H1 (cell line): Measurements from ENCODE around the gene EPHA10. TPM values are rescaled to one million over a fixed set of nuclear protein-coding genes. Genes with fewer than 3 reads are reported as not detected.

Source experiments
- CTCF ChIA-PET: fragments of 300-600 bp; sonication (Branson Sonifier 250); formaldehyde crosslinking; loops from one replicate; lab custom pipeline; 2021; ENCODE audit not compliant: partially characterized antibody; lab: Charles Lee
- POLR2A ChIA-PET: fragments of 300-600 bp; sonication (Branson Sonifier 250); formaldehyde crosslinking; loops from one replicate; lab custom pipeline; 2021; ENCODE audit warnings: inconsistent platforms; ENCODE audit not compliant: partially characterized antibody; lab: Charles Lee
- DNase-seq, 2 experiments: peaks; one replicate each; pipeline versions ENCODE4 v3.0.0 to v3.0.0-alpha.2; 2010 to 2022; ENCODE audit warnings: low spot score in 2 of 2, low read depth in 1 of 2, mixed read lengths in 1 of 2
- FAIRE-seq: peaks from 2 replicates; lab custom pipeline; 2011; peaks lifted over from hg19 to GRCh38; lab: Jason Lieb, UNC
- H2AFZ ChIP-seq: 2 replicates; pipeline ENCODE4 v1.8.1; 2012; ENCODE audit warnings: low read length, inconsistent platforms
- H2AK5ac ChIP-seq: 2 replicates; pipeline ENCODE4 v1.6.1; 2013; ENCODE audit warnings: low read depth, low read length
- H2BK120ac ChIP-seq: replicated peaks from 2 replicates; pipeline ENCODE3; 2013; ENCODE audit warnings: low read depth, low read length, inconsistent platforms
- H2BK12ac ChIP-seq: 2 replicates; pipeline ENCODE4 v1.6.1; 2013; ENCODE audit warnings: low read depth, low read length
- H2BK15ac ChIP-seq: 2 replicates; pipeline ENCODE4 v1.6.1; 2013; ENCODE audit warnings: low read length
- H2BK20ac ChIP-seq: 2 replicates; pipeline ENCODE4 v1.6.1; 2013; ENCODE audit warnings: low read length
- H2BK5ac ChIP-seq: 2 replicates; pipeline ENCODE4 v1.6.1; 2013; ENCODE audit warnings: low read depth, low read length
- H3K14ac ChIP-seq: 2 replicates; pipeline ENCODE4 v1.6.1; 2013; ENCODE audit warnings: inconsistent platforms; ENCODE audit not compliant: insufficient read length
- H3K18ac ChIP-seq: 2 replicates; pipeline ENCODE4 v1.6.1; 2013; ENCODE audit warnings: low read length; ENCODE audit errors: extremely low read depth
- H3K23ac ChIP-seq: 2 replicates; pipeline ENCODE4 v1.6.1; 2013; ENCODE audit warnings: inconsistent platforms; ENCODE audit not compliant: insufficient read length
- H3K23me2 ChIP-seq: 2 replicates; pipeline ENCODE4 v1.6.1; 2013; ENCODE audit warnings: low read depth, low read length
- H3K27ac ChIP-seq: 2 replicates; pipeline ENCODE4 v1.6.1; 2011; ENCODE audit warnings: low read depth, low read length, inconsistent platforms
- H3K27me3 ChIP-seq, 4 experiments: replicated peaks in 1 of 4; 1 replicate in 1 of 4; 2 replicates in 3 of 4; pipeline versions ENCODE4 v1.6.1 to v1.8.1; 2011 to 2013; ENCODE audit warnings: low read length in 3 of 4, mild to moderate bottlenecking in 3 of 4, inconsistent platforms in 2 of 4, mixed read lengths in 2 of 4, moderate library complexity in 1 of 4; ENCODE audit not compliant: control insufficient read depth in 3 of 4, insufficient read depth in 3 of 4; ENCODE audit errors: extremely low read depth in 1 of 4
- H3K36me3 ChIP-seq, 4 experiments: 2 replicates each; pipeline versions ENCODE4 v1.6.1 to v1.8.1; 2011 to 2013; ENCODE audit warnings: mild to moderate bottlenecking in 4 of 4, low read length in 3 of 4, moderate library complexity in 2 of 4, control low read depth in 1 of 4, inconsistent platforms in 1 of 4; ENCODE audit not compliant: insufficient read depth in 4 of 4, control insufficient read depth in 2 of 4
- H3K4ac ChIP-seq: replicated peaks from 2 replicates; pipeline ENCODE3; 2013; ENCODE audit warnings: low read length, low read depth, mixed read lengths, inconsistent platforms; ENCODE audit not compliant: insufficient read length
- H3K4me1 ChIP-seq, 4 experiments: replicated peaks in 1 of 4; 1 replicate in 1 of 4; 2 replicates in 3 of 4; pipeline versions ENCODE4 v1.6.1 to v1.8.1; 2011 to 2013; ENCODE audit warnings: low read length in 3 of 4, inconsistent platforms in 2 of 4, mixed read lengths in 1 of 4; ENCODE audit not compliant: insufficient read depth in 4 of 4, control insufficient read depth in 3 of 4
- H3K4me2 ChIP-seq, 2 experiments: 2 replicates each; pipeline versions ENCODE4 v1.6.1 to v1.8.1; 2011 to 2013; ENCODE audit warnings: low read depth in 2 of 2, low read length in 2 of 2, control low read depth in 1 of 2, inconsistent platforms in 1 of 2, mild to moderate bottlenecking in 1 of 2; ENCODE audit not compliant: insufficient read depth in 1 of 2
- H3K4me3 ChIP-seq, 4 experiments: fragments of 200-600, 300-600 bp in 1 of 4; sonication (generic), shearing (Covaris generic), sonication (Bioruptor Twin) in 1 of 4; 2 replicates each; pipeline versions ENCODE4 v1.5.1 to v1.8.1; 2011 to 2016; ENCODE audit warnings: low read length in 4 of 4, low read depth in 3 of 4, control low read depth in 2 of 4, inconsistent platforms in 2 of 4, mild to moderate bottlenecking in 2 of 4, mixed read lengths in 1 of 4, moderate library complexity in 1 of 4; ENCODE audit not compliant: insufficient read depth in 2 of 4; ENCODE audit errors: extremely low read depth in 1 of 4
- H3K56ac ChIP-seq: replicated peaks from 2 replicates; pipeline ENCODE3; 2013; ENCODE audit warnings: low read depth, mild to moderate bottlenecking, mixed read lengths, low read length, inconsistent platforms; ENCODE audit not compliant: insufficient read length
- H3K79me1 ChIP-seq: 2 replicates; pipeline ENCODE4 v1.6.1; 2013; ENCODE audit warnings: low read depth, low read length, control low read depth
- H3K79me2 ChIP-seq, 2 experiments: 2 replicates each; pipeline versions ENCODE4 v1.6.1 to v1.8.1; 2012 to 2013; ENCODE audit warnings: low read length in 2 of 2, mild to moderate bottlenecking in 2 of 2, inconsistent platforms in 1 of 2; ENCODE audit not compliant: insufficient read depth in 2 of 2, control insufficient read depth in 1 of 2
- H3K9ac ChIP-seq, 4 experiments: replicated peaks in 1 of 4; 1 replicate in 1 of 4; 2 replicates in 3 of 4; pipeline versions ENCODE4 v1.6.1 to v1.8.1; 2011 to 2013; ENCODE audit warnings: low read depth in 3 of 4, low read length in 3 of 4, control low read depth in 2 of 4, mild to moderate bottlenecking in 2 of 4, moderate library complexity in 2 of 4, inconsistent platforms in 1 of 4; ENCODE audit errors: extremely low read depth in 1 of 4
- H3K9me3 ChIP-seq, 2 experiments: 2 replicates each; pipeline versions ENCODE4 v1.6.1 to v1.8.1; 2012 to 2013; ENCODE audit warnings: mild to moderate bottlenecking in 2 of 2, moderate library complexity in 2 of 2, control low read depth in 1 of 2, inconsistent platforms in 1 of 2, low read depth in 1 of 2, low read length in 1 of 2, mixed read lengths in 1 of 2; ENCODE audit not compliant: insufficient read depth in 2 of 2
- H4K20me1 ChIP-seq, 2 experiments: replicated peaks in 1 of 2; 2 replicates each; pipeline versions ENCODE3 to v1.8.1; 2011 to 2013; ENCODE audit warnings: inconsistent platforms in 2 of 2, low read length in 2 of 2, mild to moderate bottlenecking in 1 of 2; ENCODE audit not compliant: insufficient read depth in 2 of 2, control insufficient read depth in 1 of 2
- H4K5ac ChIP-seq: 2 replicates; pipeline ENCODE4 v1.6.1; 2013; ENCODE audit warnings: low read length, low read depth, mixed read lengths, inconsistent platforms; ENCODE audit not compliant: insufficient read length
- H4K8ac ChIP-seq: 2 replicates; pipeline ENCODE4 v1.8.0; 2013; ENCODE audit warnings: mild to moderate bottlenecking, moderate library complexity, low read length, inconsistent platforms; ENCODE audit not compliant: insufficient read depth; ENCODE audit errors: extremely low read depth
- H4K91ac ChIP-seq: replicated peaks from 2 replicates; pipeline ENCODE3; 2013; ENCODE audit warnings: low read length, mixed read lengths, inconsistent platforms; ENCODE audit not compliant: insufficient read length
- EGR1 ChIP-seq: IDR thresholded peaks from 2 replicates; pipeline ENCODE4 v1.6.1; 2011; ENCODE audit warnings: low read depth, low read length, borderline replicate concordance
- EZH2 ChIP-seq: fragments of 200-600 bp; sonication (generic); IDR thresholded peaks from 2 replicates; pipeline ENCODE4 v1.7.1; 2012; ENCODE audit warnings: low read depth, mild to moderate bottlenecking, moderate library complexity, low read length, inconsistent platforms; ENCODE audit not compliant: severe bottlenecking
- POLR2AphosphoS5 ChIP-seq: IDR thresholded peaks from 2 replicates; pipeline ENCODE4 v1.6.1; 2011; ENCODE audit warnings: low read depth, low read length
- SUZ12 ChIP-seq: fragments of 200-600 bp; sonication (generic); IDR thresholded peaks from 2 replicates; pipeline ENCODE4 v1.6.1; 2012; ENCODE audit warnings: mild to moderate bottlenecking, inconsistent platforms, low read length, moderate library complexity, mixed read lengths
- USF2 ChIP-seq: IDR thresholded peaks from 2 replicates; pipeline ENCODE4 v1.6.1; 2011; ENCODE audit warnings: low read length, improper control_type of control experiment
- WGBS, 2 experiments: shearing (Covaris generic) in 1 of 2; methylation state at CpG; one replicate each; pipeline versions ENCODE4 v1.1.6 to v1.1.7; 2013 to 2015; ENCODE audit warnings: low lambda C conversion rate in 2 of 2, mixed read lengths in 2 of 2, inconsistent platforms in 1 of 2, low coverage in 1 of 2, missing lambda C conversion rate in 1 of 2; ENCODE audit not compliant: insufficient replicate concordance in 2 of 2, insufficient coverage in 1 of 2, insufficient read length in 1 of 2; ENCODE audit errors: extremely low coverage in 1 of 2, missing lambda C conversion rate in 1 of 2; 5-methylcytosine and 5-hydroxymethylcytosine counted together
- polyA plus RNA-seq, 7 experiments: library from polyadenylated mRNA; depleted of rRNA in 3 of 7; stranded (reverse) in 5 of 7; unstranded in 2 of 7; fragments of >200 nt in 5 of 7; fragments of 200-250 nt in 2 of 7; gene quantifications; 1 replicate in 5 of 7; 2 replicates in 1 of 7; 4 replicates in 1 of 7; pipeline versions ENCODE4 v1.2.1 to v1.2.3, GENCODE V29; 2011 to 2013; ENCODE audit warnings: missing spikeins in 2 of 7, mixed read lengths in 2 of 7
- total RNA-seq: library from RNA; stranded (reverse); fragmentation: NEBNext Ultra II Directional; extraction: Animal tissue kit (Norgen Biotek cat#: 25700); gene quantifications from 2 replicates; pipeline ENCODE4 v1.2.1, GENCODE V29; 2021
- TF ChIP-seq, protein P1 (sequence below): IDR thresholded peaks from 2 replicates; pipeline ENCODE4 v1.6.1; 2012; ENCODE audit warnings: inconsistent platforms

EPHA10 gene
- total and polyA plus RNA-seq, 2 of the 8 experiments (the other 6 are each of a cell fraction or from before 2014, with no cell fraction given), result 0.54 to 1.0 TPM

GRCh38 chr1:37752213-37752582 lies 12.7 kb downstream of the EPHA10 start:
- Histone ChIP-seq H3K9ac (no peak overlapping the region), H3K36me3 (peaks cover 0 to 3% (median 0%) of the 10 kb centered on the region in 4 experiments; a peak in 1 of 8 replicates), H2BK5ac (no peak overlapping the region), H3K79me1 (no peaks in the 10 kb centered on the region), H3K23ac (no peak overlapping the region), H3K27ac (no peak overlapping the region), H3K4me2 (peak overlapping the region; percentile 72 to 76), H2BK120ac (no peak overlapping the region), H4K8ac (no peak overlapping the region), H3K14ac (no peak overlapping the region), H2BK20ac (no peak overlapping the region), H4K20me1 (no peaks in the 10 kb centered on the region), H2AFZ (peak overlapping the region; percentile 49; the same call in 1 of the 2 replicates), H3K4me3 (peak overlapping the region in 3 of 4 experiments; percentile 40 to 60 (median 47); a peak in 5 of 8 replicates), H3K9me3 (no peaks in the 10 kb centered on the region), H3K56ac (no peak overlapping the region), H3K27me3 (peaks cover 34 to 64% (median 53%) of the 10 kb centered on the region in 4 experiments), H4K91ac (no peak overlapping the region), H3K4me1 (peaks cover 0 to 9% (median 0%) of the 10 kb centered on the region in 4 experiments; a peak in 3 of 7 replicates), H3K18ac (no peak overlapping the region; the same call in 1 of the 2 replicates), H2BK12ac (no peak overlapping the region), H2BK15ac (no peak overlapping the region), H4K5ac (no peak overlapping the region), H3K4ac (no peak overlapping the region), H3K23me2 (peaks cover 5% of the 10 kb centered on the region; the same call in 1 of the 2 replicates), H2AK5ac (no peak overlapping the region), H3K79me2 (no peaks in the 10 kb centered on the region)
- POLR2A ChIA-PET, result interaction anchor here (1.2 kb wide), 1 partner anchor 13 kb away, joined by 3 read pairs; no protein-coding TSS in a partner anchor
- peak; percentile 63; the same call in 1 of the 2 replicates for TF ChIP-seq SUZ12
- TF ChIP-seq EZH2, result peak; percentile 48
- TF ChIP-seq USF2, result no peak
- no peak for TF ChIP-seq POLR2AphosphoS5
- no peak for TF ChIP-seq EGR1
- TF ChIP-seq, protein P1, sequence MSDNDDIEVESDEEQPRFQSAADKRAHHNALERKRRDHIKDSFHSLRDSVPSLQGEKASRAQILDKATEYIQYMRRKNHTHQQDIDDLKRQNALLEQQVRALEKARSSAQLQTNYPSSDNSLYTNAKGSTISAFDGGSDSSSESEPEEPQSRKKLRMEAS, result no peak
- WGBS, 2 experiments, result 42% methylated on average over 11 of the region's 11 CpGs; no CpG with 5 or more reads in 1 of the 2 experiments
- FAIRE-seq, result no peak
- CTCF ChIA-PET, result interaction anchor here (0.8 kb wide), 1 partner anchor 14 kb away, joined by 3 read pairs; no protein-coding TSS in a partner anchor
- DNase-seq, result peak in 1 of 2 experiments; percentile 48
